Endothelial cell of umbilical vein (primary cell): ENCODE results near the gene EXOSC9. TPM values are rescaled to one million over a fixed set of nuclear protein-coding genes. Genes with fewer than 3 reads are reported as not detected.

ENCODE experiments used
- BruUV-seq: library from RNA; stranded (reverse); fragments of 400-500 nt; replicated peaks from 2 replicates; lab custom pipeline; 2021; lab: Mats Ljungman, UMichigan
- CTCF ChIA-PET: fragments of 300-600, 350-600 bp; sonication (Branson Sonifier 250); formaldehyde crosslinking; loops from one replicate; lab custom pipeline; 2021; ENCODE audit warnings: antibody characterized with exemption, inconsistent platforms; lab: Charles Lee
- POLR2A ChIA-PET: fragments of 300-600, 350-600 bp; sonication (Branson Sonifier 250); formaldehyde crosslinking; loops from one replicate; lab custom pipeline; 2021; ENCODE audit warnings: antibody characterized with exemption, inconsistent platforms; lab: Charles Lee
- DNase-seq: peaks from one replicate; pipeline ENCODE4 v3.0.0-alpha.2; 2011; ENCODE audit warnings: low read depth, low spot score
- FAIRE-seq: peaks from 2 replicates; lab custom pipeline; 2011; peaks lifted over from hg19 to GRCh38; lab: Jason Lieb, UNC
- H2AFZ ChIP-seq: 2 replicates; pipeline ENCODE4 v1.6.0; 2012; ENCODE audit warnings: low read depth, low read length, control low read depth, inconsistent platforms
- H3K27ac ChIP-seq: 2 replicates; pipeline ENCODE4 v1.5.1; 2011; ENCODE audit warnings: low read depth, mild to moderate bottlenecking, control low read depth, low read length, moderate library complexity; ENCODE audit not compliant: insufficient read depth
- H3K27me3 ChIP-seq, 2 experiments: 2 replicates each; pipeline versions ENCODE4 v1.6.0 to v1.6.1; 2011; ENCODE audit warnings: low read length in 2 of 2, mixed read lengths in 1 of 2; ENCODE audit not compliant: control insufficient read depth in 2 of 2, insufficient read depth in 2 of 2
- H3K36me3 ChIP-seq, 2 experiments: 2 replicates in 1 of 2; 3 replicates in 1 of 2; pipeline ENCODE4 v1.5.1; 2011; ENCODE audit warnings: low read length in 2 of 2, mild to moderate bottlenecking in 1 of 2, moderate library complexity in 1 of 2; ENCODE audit not compliant: control insufficient read depth in 2 of 2, insufficient read depth in 2 of 2; ENCODE audit errors: extremely low read depth in 1 of 2
- H3K4me1 ChIP-seq: 3 replicates; pipeline ENCODE4 v1.5.1; 2011; ENCODE audit warnings: mild to moderate bottlenecking, low read length; ENCODE audit not compliant: control insufficient read depth, insufficient read depth; ENCODE audit errors: extremely low read depth
- H3K4me2 ChIP-seq: 2 replicates; pipeline ENCODE4 v1.6.1; 2011; ENCODE audit warnings: low read length, control low read depth, mixed read lengths; ENCODE audit not compliant: insufficient read depth
- H3K4me3 ChIP-seq, 3 experiments: fragments of 200-600 bp in 1 of 3; sonication (generic), shearing (Covaris generic) in 1 of 3; replicated peaks in 1 of 3; 2 replicates each; pipeline ENCODE4 v1.5.1; 2011 to 2016; ENCODE audit warnings: control low read depth in 3 of 3, low read length in 3 of 3, mild to moderate bottlenecking in 2 of 3, inconsistent platforms in 1 of 3, low read depth in 1 of 3, moderate library complexity in 1 of 3; ENCODE audit not compliant: insufficient read depth in 1 of 3
- H3K79me2 ChIP-seq: 2 replicates; pipeline ENCODE4 v1.6.0; 2012; ENCODE audit warnings: low read length, inconsistent platforms; ENCODE audit not compliant: control insufficient read depth, insufficient read depth
- H3K9ac ChIP-seq: replicated peaks from 2 replicates; pipeline ENCODE3; 2011; ENCODE audit warnings: low read length, control low read depth; ENCODE audit not compliant: insufficient read depth; ENCODE audit errors: extremely low read depth
- H3K9me1 ChIP-seq: replicated peaks from 3 replicates; pipeline ENCODE4 v1.6.0; 2011; ENCODE audit warnings: mild to moderate bottlenecking, low read length; ENCODE audit not compliant: control insufficient read depth, insufficient read depth; ENCODE audit errors: extremely low read depth
- H3K9me3 ChIP-seq: replicated peaks from 2 replicates; pipeline ENCODE4 v1.5.1; 2012; ENCODE audit warnings: low read length, inconsistent platforms; ENCODE audit not compliant: control insufficient read depth, insufficient read depth
- H4K20me1 ChIP-seq: replicated peaks from 2 replicates; pipeline ENCODE3; 2011; ENCODE audit warnings: mild to moderate bottlenecking, low read length; ENCODE audit not compliant: control insufficient read depth, insufficient read depth; ENCODE audit errors: extremely low read depth
- EZH2 ChIP-seq: IDR thresholded peaks from 2 replicates; pipeline ENCODE4 v1.6.1; 2012; ENCODE audit warnings: borderline replicate concordance, low read depth, mild to moderate bottlenecking, moderate library complexity, low read length, inconsistent platforms; ENCODE audit not compliant: severe bottlenecking
- FOS ChIP-seq: IDR thresholded peaks from 2 replicates; pipeline ENCODE4 v1.6.1; 2011; ENCODE audit warnings: mild to moderate bottlenecking, low read length, moderate library complexity, borderline replicate concordance; ENCODE audit not compliant: insufficient read depth
- GATA2 ChIP-seq: IDR thresholded peaks from 2 replicates; pipeline ENCODE4 v1.7.0; 2011; ENCODE audit warnings: low read depth, mild to moderate bottlenecking, moderate library complexity, mixed read lengths, low read length; ENCODE audit not compliant: insufficient read length, insufficient read depth
- JUN ChIP-seq: IDR thresholded peaks from 2 replicates; pipeline ENCODE4 v1.6.1; 2011; ENCODE audit warnings: borderline replicate concordance, low read depth; ENCODE audit not compliant: insufficient read length, insufficient read depth
- MYC ChIP-seq: IDR thresholded peaks from one replicate; pipeline ENCODE4 v1.6.1; 2011; ENCODE audit warnings: mild to moderate bottlenecking, low read depth, low read length
- POLR2A ChIP-seq: IDR thresholded peaks from 2 replicates; pipeline ENCODE4 v1.6.1; 2012; ENCODE audit warnings: low read depth, mild to moderate bottlenecking, control low read depth, low read length
- POLR2AphosphoS5 ChIP-seq: IDR thresholded peaks from 2 replicates; pipeline ENCODE4 v1.6.1; 2012; ENCODE audit warnings: low read depth, mild to moderate bottlenecking, control low read depth, low read length, moderate library complexity; ENCODE audit not compliant: insufficient read depth
- dilution Hi-C: fragments of 300-500 bp; cut with MboI; formaldehyde crosslinking; loops from one replicate; pipeline ENCODE4 v1.15.0; 2019; ENCODE audit warnings: low sequenced_read_pairs; ENCODE audit not compliant: extremely low pct_ligation_motif_present
- intact Hi-C: fragments of 100-400 bp; cut with micrococcal nuclease; formaldehyde crosslinking; loops from one replicate; pipeline ENCODE4 v1.10.0; 2022
- polyA plus RNA-seq, 4 experiments: library from polyadenylated mRNA; depleted of rRNA in 3 of 4; stranded (reverse) in 3 of 4; unstranded in 1 of 4; fragments of >200 nt; gene quantifications; 2 replicates each; pipeline versions ENCODE4 v1.2.1 to v1.2.3, GENCODE V29; 2011 to 2012; ENCODE audit warnings: missing spikeins in 1 of 4
- total RNA-seq: library from RNA; stranded (reverse); gene quantifications from 2 replicates; pipeline ENCODE4 v1.2.3, GENCODE V29; 2021
- TF ChIP-seq, protein P1 (sequence below), 2 donors: IDR thresholded peaks; 1 replicate in 1 of 2; 2 replicates in 1 of 2; pipeline ENCODE4 v1.5.1; 2011; ENCODE audit warnings: low read length in 2 of 2, mild to moderate bottlenecking in 2 of 2, moderate library complexity in 2 of 2, control low read depth in 1 of 2, inconsistent platforms in 1 of 2, low read depth in 1 of 2; ENCODE audit not compliant: insufficient read depth in 1 of 2; ENCODE audit errors: extremely low read depth in 1 of 2
- TF ChIP-seq, protein P2 (sequence below): IDR thresholded peaks from 2 replicates; pipeline ENCODE4 v1.6.1; 2011; ENCODE audit not compliant: insufficient read depth, insufficient read length

EXOSC9 gene
- total and polyA plus RNA-seq, 2 donors (not counting 3 experiments of a cell fraction or from before 2014, with no cell fraction given): 19.0 to 46.3 TPM

DNA sequence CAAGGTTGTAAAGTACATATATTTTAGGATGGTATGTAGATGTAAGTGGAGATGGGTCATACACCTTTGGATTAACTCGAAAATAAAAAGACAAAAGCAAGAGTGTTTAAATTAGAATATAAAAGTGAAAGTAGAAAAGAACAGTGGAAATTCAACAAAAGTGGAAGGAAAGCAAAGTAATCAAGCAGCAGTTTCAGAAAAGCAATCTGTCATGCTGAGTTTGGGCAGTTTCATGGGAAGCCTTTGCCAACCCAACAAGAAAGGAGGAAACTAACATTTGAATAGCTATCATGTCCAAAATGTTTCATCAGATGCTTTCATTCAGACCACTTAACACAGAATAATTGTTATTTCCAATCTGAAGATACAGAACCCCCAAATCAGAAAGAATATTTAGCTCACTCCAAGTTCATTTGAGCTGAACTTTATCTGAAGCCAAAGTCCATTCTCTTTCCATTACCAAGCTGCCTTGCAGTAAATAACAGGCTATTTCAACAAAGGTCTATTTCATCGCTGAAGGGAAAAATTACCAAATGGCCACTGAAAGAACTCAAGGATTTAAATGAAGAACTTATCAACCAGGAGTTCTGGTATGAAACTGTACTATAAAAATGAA, 1.8 kb upstream of the EXOSC9 start:
- intact Hi-C loops: no loop called here
- ChIA-PET POLR2A (no interaction called here), CTCF (interaction anchor here (1.0 kb wide), 1 partner anchor 10 kb away, joined by 3 read pairs; no protein-coding TSS in a partner anchor)
- Histone ChIP-seq H4K20me1 (no peaks in the 10 kb centered on the region), H3K9me1 (no peaks in the 10 kb centered on the region), H3K27ac (no peak overlapping the region), H3K79me2 (peaks cover 15% of the 10 kb centered on the region), H2AFZ (no peak overlapping the region), H3K9ac (no peak overlapping the region), H3K4me1 (peaks cover 11% of the 10 kb centered on the region), H3K36me3 (peaks cover 1 to 3% of the 10 kb centered on the region in 2 experiments), H3K27me3 (no peaks in the 10 kb centered on the region), H3K4me3 (no peak overlapping the region), H3K9me3 (no peaks in the 10 kb centered on the region), H3K4me2 (no peak overlapping the region)
- no peak for FAIRE-seq
- no peak for TF ChIP-seq EZH2
- TF ChIP-seq, protein P1, sequence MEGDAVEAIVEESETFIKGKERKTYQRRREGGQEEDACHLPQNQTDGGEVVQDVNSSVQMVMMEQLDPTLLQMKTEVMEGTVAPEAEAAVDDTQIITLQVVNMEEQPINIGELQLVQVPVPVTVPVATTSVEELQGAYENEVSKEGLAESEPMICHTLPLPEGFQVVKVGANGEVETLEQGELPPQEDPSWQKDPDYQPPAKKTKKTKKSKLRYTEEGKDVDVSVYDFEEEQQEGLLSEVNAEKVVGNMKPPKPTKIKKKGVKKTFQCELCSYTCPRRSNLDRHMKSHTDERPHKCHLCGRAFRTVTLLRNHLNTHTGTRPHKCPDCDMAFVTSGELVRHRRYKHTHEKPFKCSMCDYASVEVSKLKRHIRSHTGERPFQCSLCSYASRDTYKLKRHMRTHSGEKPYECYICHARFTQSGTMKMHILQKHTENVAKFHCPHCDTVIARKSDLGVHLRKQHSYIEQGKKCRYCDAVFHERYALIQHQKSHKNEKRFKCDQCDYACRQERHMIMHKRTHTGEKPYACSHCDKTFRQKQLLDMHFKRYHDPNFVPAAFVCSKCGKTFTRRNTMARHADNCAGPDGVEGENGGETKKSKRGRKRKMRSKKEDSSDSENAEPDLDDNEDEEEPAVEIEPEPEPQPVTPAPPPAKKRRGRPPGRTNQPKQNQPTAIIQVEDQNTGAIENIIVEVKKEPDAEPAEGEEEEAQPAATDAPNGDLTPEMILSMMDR (IDR thresholded peaks at IDR 0.05; ENCODE audit: extremely low read depth in 1 of 2, insufficient read depth in 1 of 2, low read depth in 1 of 2, low read length in 2 of 2): no peak
- TF ChIP-seq MYC: no peak
- DNase-seq: no peak
- no TSS peak for BruUV-seq
- dilution Hi-C loops: no loop called here

- Histone ChIP-seq H3K79me2 (peaks cover 15% of the 10 kb centered on the region), H3K4me2 (no peak overlapping the region), H3K4me1 (peaks cover 11% of the 10 kb centered on the region), H2AFZ (no peak overlapping the region), H3K9me3 (no peaks in the 10 kb centered on the region), H3K9me1 (no peaks in the 10 kb centered on the region), H3K9ac (no peak overlapping the region), H4K20me1 (no peaks in the 10 kb centered on the region), H3K27me3 (no peaks in the 10 kb centered on the region), H3K36me3 (peaks cover 1 to 3% of the 10 kb centered on the region in 2 experiments), H3K4me3 (no peak overlapping the region), H3K27ac (no peak overlapping the region)
- POLR2A ChIA-PET: no interaction called here
- no peak for DNase-seq
- intact Hi-C loops: no loop called here
- dilution Hi-C loops: no loop called here
- TF ChIP-seq POLR2A (no peak), EZH2 (no peak), MYC (no peak), FOS (no peak), GATA2 (no peak), JUN (no peak), POLR2AphosphoS5 (no peak)
- TF ChIP-seq, protein P2, sequence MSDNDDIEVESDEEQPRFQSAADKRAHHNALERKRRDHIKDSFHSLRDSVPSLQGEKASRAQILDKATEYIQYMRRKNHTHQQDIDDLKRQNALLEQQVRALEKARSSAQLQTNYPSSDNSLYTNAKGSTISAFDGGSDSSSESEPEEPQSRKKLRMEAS: no peak
- TF ChIP-seq, protein P1 (IDR thresholded peaks at IDR 0.05; ENCODE audit: extremely low read depth in 1 of 2, insufficient read depth in 1 of 2, low read depth in 1 of 2, low read length in 2 of 2): no peak
- CTCF ChIA-PET: interaction anchor here (1.0 to 1.4 kb wide), 2 partner anchors 10 to 24 kb away, joined by 3 to 4 read pairs; no protein-coding TSS in a partner anchor
- no TSS peak for BruUV-seq
- FAIRE-seq: no peak
Measured at GRCh38 chr4:121799867-121800501, 1.1 kb upstream of the EXOSC9 start.
